KOPT-K1 (cell line): ENCODE measurements around the gene STX18.

Experiments
- H3K27ac ChIP-seq: fragments of 200-600 bp; sonication (generic); 2 replicates; pipeline ENCODE4 v1.5.1; 2016; ENCODE audit warnings: antibody characterized with exemption, mild to moderate bottlenecking, low read depth, low read length; ENCODE audit not compliant: poor library complexity, severe bottlenecking
- H3K36me3 ChIP-seq: fragments of 200-600 bp; sonication (generic); 2 replicates; pipeline ENCODE4 v1.5.1; 2017; ENCODE audit warnings: antibody characterized with exemption, mild to moderate bottlenecking, low read length, moderate library complexity; ENCODE audit not compliant: insufficient read depth
- H3K9me3 ChIP-seq: fragments of 200-600 bp; sonication (generic); 2 replicates; pipeline ENCODE4 v1.5.1; 2017; ENCODE audit warnings: antibody characterized with exemption, low read length, mild to moderate bottlenecking; ENCODE audit not compliant: insufficient read depth, poor library complexity, severe bottlenecking

Gene STX18

GRCh38 chr4:4410271-4410670 lies 131.6 kb downstream of the STX18 start:
- Histone ChIP-seq H3K36me3 (no peaks in the 10 kb centered on the region), H3K27ac (no peak overlapping the region), H3K9me3 (no peaks in the 10 kb centered on the region)

GRCh38 chr4:4409416-4410115 lies 132.3 kb downstream of the STX18 start:
- no peak overlapping the region for H3K27ac ChIP-seq
- H3K36me3 ChIP-seq, result no peaks in the 10 kb centered on the region
- no peaks in the 10 kb centered on the region for H3K9me3 ChIP-seq

- Histone ChIP-seq H3K9me3 (no peaks in the 10 kb centered on the region), H3K36me3 (no peaks in the 10 kb centered on the region), H3K27ac (no peak overlapping the region)
Observed at GRCh38 chr4:4408576-4409335, 133.1 kb downstream of the STX18 start.

DNA sequence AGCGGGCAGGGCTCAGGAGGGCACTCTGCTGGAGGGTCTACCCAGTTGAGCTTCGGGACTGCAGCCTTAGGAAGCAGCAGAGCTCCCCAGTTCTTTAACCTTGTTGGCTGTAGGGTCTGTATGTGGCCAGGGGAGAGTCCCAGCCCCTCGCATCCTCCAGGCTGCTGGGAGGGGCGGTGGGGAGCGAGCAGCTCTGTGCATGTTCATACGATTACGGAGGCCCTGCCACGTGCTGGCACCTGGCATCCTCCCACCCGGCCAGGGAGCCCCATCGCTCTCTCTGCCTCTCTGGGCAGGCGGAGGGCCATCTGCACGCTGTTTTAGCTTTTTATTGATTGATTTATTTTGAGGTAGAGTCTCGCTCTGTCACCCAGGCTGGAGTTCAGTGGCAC lies 133.7 kb downstream of the STX18 start:
- no peak overlapping the region for H3K27ac ChIP-seq

DNA sequence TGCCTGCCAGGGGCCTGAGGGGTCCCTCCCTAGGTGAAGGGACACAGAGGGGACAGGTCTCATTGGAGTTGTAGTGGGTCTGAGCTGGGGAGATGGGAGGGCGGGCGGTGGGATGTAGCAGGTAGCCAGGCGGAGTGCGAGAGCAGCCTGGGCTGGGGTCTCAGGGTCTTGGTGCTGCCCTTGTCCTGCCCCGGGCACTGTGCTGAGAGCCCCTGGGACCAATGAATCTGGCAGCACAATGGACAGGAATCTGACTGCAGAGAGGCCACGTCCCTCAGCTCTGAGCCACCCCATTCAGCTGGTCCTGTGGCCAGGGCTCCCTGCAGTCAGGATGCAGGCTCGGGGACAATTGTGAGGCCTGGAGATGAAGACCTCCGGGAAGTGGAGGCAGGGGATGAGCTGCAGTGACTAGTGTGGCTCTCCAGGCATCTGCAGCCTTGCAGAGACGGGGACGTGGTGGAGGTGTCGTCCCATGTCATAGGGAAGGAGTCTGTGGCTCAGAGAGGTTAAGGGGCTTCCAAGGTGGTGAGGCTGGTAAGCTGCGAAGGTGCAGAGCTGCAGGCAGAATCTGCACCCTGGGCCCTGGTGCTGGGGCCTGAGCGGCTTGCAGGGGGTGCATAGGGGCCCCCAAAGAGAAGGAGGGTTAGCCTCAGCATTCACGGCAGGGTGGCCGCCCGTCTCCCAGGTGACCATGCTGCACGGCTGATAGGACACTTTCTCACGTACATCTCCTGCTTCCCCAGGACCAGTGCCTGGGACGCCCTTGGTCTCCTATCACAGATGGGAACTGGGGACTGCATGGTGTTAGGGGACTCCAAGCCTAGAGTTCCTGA lies 134.3 kb downstream of the STX18 start:
- no peak overlapping the region for H3K27ac ChIP-seq
- H3K36me3 ChIP-seq, result no peaks in the 10 kb centered on the region
- no peaks in the 10 kb centered on the region for H3K9me3 ChIP-seq

More for the DNA sequence above, 133.7 kb downstream of the STX18 start:
- H3K9me3 ChIP-seq, result no peaks in the 10 kb centered on the region
- H3K36me3 ChIP-seq, result no peaks in the 10 kb centered on the region

DNA sequence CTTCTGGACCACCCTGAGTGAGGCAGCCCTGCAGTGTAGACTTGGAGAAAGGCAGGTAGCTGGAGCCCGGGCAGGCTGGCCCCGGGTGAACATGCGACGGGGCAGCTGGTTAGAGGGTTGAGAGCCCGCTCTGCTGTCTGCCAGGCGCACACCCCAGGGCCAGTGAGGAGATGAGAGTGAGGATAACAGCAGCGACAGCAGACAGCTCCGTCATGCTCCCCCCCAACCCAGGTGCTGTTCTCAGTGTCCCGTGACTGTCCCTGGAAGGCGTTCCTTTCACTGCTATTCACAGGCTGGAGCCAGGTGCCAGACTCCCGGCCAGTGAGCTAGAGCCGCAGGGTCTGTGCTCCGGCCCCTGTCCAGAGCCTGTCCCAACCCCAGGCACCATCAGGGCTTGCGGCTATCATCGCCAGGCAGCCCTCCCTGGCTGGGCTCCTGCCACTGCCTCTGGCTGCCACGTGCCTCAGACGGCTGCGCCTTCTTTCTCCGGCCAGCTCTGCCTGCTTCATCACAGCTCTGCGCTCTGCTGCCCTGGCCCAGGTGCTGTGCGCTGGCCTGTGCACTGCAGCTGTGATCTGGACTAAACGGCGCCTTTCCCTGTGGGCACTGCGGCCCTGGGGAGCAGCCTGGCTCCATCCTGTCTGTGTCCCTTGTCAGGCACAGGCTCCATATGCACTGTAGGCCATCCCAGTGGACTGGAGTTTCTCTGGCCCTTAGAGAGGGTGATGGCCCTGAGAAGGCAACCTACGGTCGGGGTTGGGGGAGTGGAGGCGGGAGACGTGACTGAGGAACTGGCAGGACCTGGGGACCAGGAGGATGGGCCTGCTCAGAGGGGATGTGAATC lies 135.2 kb downstream of the STX18 start:
- no peaks in the 10 kb centered on the region for H3K36me3 ChIP-seq
- H3K27ac ChIP-seq, result no peak overlapping the region
- H3K9me3 ChIP-seq, result no peaks in the 10 kb centered on the region

DNA sequence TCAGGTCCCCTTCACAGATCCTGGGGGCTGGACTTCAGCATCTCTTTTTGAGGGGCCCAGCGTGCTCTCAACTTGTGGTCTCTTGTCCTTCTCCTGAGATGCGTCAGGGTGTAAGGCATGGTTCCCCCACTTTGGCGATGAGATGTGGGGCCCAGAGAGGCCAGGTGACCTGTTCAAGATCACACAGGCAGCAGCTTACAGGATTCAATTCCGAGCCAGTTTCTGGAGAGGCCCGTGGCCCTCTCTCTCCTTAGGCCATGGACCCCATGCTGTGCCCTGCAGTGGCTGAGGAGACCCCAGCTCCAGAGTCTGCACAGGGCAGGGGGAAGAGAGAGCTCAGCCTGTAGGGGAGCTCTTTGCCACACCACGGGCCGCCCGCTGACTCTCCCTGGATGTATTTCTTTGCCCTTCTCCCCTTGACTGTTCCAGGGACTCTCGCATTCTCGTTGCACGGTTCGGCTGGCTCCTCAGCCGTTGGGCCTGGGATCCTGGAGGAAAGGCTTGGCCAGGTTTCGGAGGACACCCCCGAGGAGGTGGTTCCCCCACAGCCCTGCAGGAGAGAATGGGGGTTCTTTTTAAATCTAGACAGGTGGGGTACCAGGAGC lies 136.4 kb downstream of the STX18 start:
- no peaks in the 10 kb centered on the region for H3K36me3 ChIP-seq
- H3K27ac ChIP-seq, result no peak overlapping the region
- no peaks in the 10 kb centered on the region for H3K9me3 ChIP-seq

- no peak overlapping the region for H3K27ac ChIP-seq
Observed at GRCh38 chr4:4402966-4403365, 138.9 kb downstream of the STX18 start.

DNA sequence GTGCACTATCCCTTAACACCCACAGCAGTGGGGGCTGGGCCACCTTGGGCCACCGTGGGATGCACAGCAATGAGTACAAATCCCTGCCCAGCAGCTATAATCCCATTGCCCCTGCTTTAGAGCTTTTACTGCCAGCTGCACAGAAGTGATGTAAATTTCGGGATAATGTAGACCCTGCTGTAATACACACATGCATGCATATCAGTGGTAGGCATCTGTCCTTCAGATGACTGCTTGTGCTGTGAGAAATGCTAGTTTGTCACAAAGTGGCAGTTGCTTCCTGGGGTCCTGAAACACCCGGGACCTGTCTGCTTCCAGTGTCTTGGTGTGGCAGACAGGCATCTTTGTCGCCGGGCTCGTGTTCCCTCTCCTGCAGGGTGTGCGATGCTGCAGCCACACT lies 140.8 kb downstream of the STX18 start:
- H3K9me3 ChIP-seq, result peaks cover 5% of the 10 kb centered on the region
- no peaks in the 10 kb centered on the region for H3K36me3 ChIP-seq
- no peak overlapping the region for H3K27ac ChIP-seq

More at GRCh38 chr4:4402966-4403365, 138.9 kb downstream of the STX18 start:
- peaks cover 5% of the 10 kb centered on the region for H3K9me3 ChIP-seq
- H3K36me3 ChIP-seq, result no peaks in the 10 kb centered on the region

DNA sequence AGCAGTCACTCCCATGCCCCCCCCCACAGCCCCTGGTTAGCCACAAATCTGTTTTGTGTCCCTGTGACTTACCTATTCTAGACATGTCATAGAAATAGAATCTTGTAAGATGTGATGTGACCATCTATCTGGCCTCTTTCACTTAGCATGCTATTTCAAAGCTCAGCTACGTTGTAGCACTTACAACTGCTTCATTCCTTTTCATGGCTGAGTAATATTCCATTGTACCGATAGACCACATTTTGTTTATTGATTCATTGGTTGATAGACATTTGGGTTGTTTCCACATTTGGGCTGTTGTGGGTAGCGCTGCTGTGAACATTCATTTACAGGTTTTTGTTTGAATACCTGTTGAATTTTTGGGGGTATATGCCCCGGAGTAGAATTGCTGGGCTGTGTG lies 143.4 kb downstream of the STX18 start:
- H3K36me3 ChIP-seq, result no peaks in the 10 kb centered on the region
- H3K9me3 ChIP-seq, result peaks cover 5% of the 10 kb centered on the region
- no peak overlapping the region for H3K27ac ChIP-seq

DNA sequence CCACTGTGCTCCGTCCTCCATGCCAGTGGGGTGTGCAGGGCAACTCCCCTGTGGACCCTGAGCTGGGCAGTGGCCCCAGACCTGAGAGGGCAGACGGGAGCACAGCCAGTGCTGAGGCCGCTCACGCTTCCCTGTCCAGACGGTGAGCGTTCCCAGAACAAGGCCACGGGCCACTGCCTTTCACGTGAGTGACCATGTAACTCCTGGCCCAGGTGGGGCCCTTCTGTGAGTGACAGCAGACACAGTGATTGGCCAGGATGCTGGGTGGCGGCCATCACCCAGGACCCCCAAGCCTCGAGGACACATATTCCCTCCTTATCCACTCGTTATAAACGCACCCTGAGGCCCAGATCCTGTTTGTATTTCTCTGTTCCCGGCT lies 144.4 kb downstream of the STX18 start:
- Histone ChIP-seq H3K9me3 (peaks cover 5% of the 10 kb centered on the region), H3K36me3 (no peaks in the 10 kb centered on the region), H3K27ac (no peak overlapping the region)

GRCh38 chr4:4396628-4397440 lies 145.0 kb downstream of the STX18 start:
- Histone ChIP-seq H3K27ac (no peak overlapping the region), H3K9me3 (peaks cover 5% of the 10 kb centered on the region), H3K36me3 (no peaks in the 10 kb centered on the region)

DNA sequence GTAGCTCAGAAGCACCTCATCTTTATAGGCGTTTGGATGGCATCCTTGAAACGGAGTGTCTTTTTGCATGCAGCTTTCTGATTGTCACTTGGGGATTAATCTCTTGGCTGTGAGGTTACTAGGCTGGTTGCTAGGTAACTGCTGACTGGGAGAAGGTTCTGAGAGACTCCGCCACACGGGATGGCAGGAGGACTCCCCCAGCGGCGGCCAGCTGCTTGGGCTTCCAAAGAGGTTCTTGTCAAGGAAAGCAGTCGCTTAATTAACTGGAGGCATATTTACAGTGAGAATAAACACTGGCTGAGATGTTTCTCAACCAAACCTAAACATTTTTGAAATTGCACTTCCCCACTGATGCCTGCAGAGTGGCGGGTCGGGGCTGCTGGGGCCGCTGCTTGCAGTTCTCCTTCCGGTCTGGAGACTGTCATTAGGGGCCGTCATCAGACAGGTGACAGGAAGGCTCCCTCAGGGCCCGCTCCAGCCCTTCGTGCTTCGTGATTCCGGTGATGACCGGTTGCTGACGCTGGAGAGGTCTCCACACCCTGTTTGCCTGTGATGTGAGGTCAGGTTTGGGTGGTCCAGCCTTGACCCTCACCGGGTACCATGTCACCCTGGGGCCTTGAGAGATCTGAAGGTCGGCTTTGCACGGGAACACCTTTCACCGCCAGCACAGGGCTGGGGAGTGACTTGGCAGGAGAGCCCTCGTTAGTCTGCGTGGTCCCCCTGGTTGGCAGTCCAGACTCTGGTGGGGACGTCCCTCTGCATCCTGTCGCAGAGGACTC lies 145.8 kb downstream of the STX18 start:
- Histone ChIP-seq H3K36me3 (no peaks in the 10 kb centered on the region), H3K9me3 (peaks cover 5% of the 10 kb centered on the region), H3K27ac (no peak overlapping the region)
